AG04450 (cell line): ENCODE results near the gene FXYD1. TPM values are rescaled to one million over a fixed set of nuclear protein-coding genes. Genes with fewer than 3 reads are reported as not detected.
"Not testable (repeated sequence)": the region's sequence is repeated elsewhere in the genome, so short reads cannot be mapped to it uniquely, and the experiment has no call there.

Experiments used
- CTCF ChIA-PET: fragments of 300-600, 350-600 bp; formaldehyde crosslinking; extraction: SDS; loops from one replicate; lab custom pipeline; 2022; ENCODE audit warnings: antibody characterized with exemption, inconsistent platforms; lab: Charles Lee
- POLR2A ChIA-PET: fragments of 350-600 bp; formaldehyde crosslinking; extraction: SDS; loops from one replicate; lab custom pipeline; 2021; ENCODE audit warnings: antibody characterized with exemption, inconsistent platforms; lab: Yijun Ruan, JAX
- DNase-seq: peaks from one replicate; pipeline ENCODE4 v3.0.0-alpha.2; 2011; ENCODE audit warnings: low read depth, low spot score
- H3K27ac ChIP-seq: one replicate; pipeline ENCODE4 v1.5.1; 2012; ENCODE audit warnings: low read depth, low read length, control low read depth
- H3K27me3 ChIP-seq: one replicate; pipeline ENCODE4 v1.6.0; 2012; ENCODE audit warnings: low read length; ENCODE audit not compliant: control insufficient read depth, insufficient read depth
- H3K4me3 ChIP-seq: 2 replicates; pipeline ENCODE4 v1.5.1; 2011; ENCODE audit warnings: mild to moderate bottlenecking, low read depth, low read length, control low read depth
- H3K9me3 ChIP-seq: 2 replicates; pipeline ENCODE4 v1.5.1; 2012; ENCODE audit warnings: low read length; ENCODE audit not compliant: control insufficient read depth, insufficient read depth
- polyA plus RNA-seq: library from polyadenylated mRNA; depleted of rRNA; stranded (reverse); fragments of >200 nt; gene quantifications from 2 replicates; pipeline ENCODE4 v1.2.3, GENCODE V29; 2011
- TF ChIP-seq, protein P1 (sequence below): IDR thresholded peaks from 2 replicates; pipeline ENCODE4 v1.5.1; 2011; ENCODE audit warnings: low read depth, low read length, control low read depth, inconsistent platforms

The FXYD1 gene
- polyA plus RNA-seq, 1 experiment = 1.3 TPM

DNA sequence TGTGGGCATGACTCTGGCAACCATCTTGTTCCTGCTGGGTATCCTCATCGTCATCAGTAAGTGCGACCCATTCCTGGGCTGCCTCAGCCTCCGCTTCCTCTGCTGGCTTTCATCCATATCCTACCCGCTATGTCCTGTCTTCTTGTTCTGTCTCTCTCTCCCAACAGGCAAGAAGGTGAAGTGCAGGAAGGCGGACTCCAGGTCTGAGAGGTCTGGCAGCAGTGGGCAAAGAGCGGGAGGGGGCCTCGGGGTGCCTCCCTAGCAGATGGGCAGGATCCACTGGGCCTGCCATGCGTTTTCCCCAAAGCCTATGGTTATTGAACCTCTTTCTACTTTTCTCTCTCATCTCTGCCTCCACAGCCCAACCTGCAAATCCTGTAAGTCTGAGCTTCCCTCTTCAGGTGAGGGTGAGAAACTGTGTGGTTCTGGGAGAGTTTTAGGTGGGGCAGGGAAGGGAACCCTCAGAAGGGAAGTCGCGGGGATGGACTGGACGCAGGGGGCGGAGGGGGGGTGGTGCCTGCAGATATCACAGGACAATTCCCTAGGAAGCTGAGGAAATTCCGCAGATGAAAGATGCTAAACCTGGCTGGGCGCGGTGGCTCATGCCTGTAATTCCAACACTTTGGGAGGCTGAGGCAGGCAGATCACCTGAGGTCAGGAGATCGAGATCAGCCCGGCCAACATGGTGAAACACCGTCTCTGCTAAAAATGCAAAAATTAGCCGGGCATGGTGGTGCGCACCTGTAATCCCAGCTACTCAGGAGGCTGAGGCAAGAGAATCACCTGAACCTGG lies 12.8 kb downstream of the FXYD1 start:
- no peaks in the 10 kb centered on the region; the same call in 1 of the 2 replicates for H3K9me3 ChIP-seq
- no peak for DNase-seq
- ChIA-PET CTCF (interaction anchor here (0.9 to 6.8 kb wide), 2 partner anchors 9 to 85 kb away, joined by 3 to 83 read pairs; partner anchors contain the start of gene FXYD7), POLR2A (no interaction called here)
- H3K4me3 ChIP-seq = no peak overlapping the region
- TF ChIP-seq, protein P1, sequence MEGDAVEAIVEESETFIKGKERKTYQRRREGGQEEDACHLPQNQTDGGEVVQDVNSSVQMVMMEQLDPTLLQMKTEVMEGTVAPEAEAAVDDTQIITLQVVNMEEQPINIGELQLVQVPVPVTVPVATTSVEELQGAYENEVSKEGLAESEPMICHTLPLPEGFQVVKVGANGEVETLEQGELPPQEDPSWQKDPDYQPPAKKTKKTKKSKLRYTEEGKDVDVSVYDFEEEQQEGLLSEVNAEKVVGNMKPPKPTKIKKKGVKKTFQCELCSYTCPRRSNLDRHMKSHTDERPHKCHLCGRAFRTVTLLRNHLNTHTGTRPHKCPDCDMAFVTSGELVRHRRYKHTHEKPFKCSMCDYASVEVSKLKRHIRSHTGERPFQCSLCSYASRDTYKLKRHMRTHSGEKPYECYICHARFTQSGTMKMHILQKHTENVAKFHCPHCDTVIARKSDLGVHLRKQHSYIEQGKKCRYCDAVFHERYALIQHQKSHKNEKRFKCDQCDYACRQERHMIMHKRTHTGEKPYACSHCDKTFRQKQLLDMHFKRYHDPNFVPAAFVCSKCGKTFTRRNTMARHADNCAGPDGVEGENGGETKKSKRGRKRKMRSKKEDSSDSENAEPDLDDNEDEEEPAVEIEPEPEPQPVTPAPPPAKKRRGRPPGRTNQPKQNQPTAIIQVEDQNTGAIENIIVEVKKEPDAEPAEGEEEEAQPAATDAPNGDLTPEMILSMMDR = no peak
- no peaks in the 10 kb centered on the region for H3K27me3 ChIP-seq
- H3K27ac ChIP-seq = no peak overlapping the region

DNA sequence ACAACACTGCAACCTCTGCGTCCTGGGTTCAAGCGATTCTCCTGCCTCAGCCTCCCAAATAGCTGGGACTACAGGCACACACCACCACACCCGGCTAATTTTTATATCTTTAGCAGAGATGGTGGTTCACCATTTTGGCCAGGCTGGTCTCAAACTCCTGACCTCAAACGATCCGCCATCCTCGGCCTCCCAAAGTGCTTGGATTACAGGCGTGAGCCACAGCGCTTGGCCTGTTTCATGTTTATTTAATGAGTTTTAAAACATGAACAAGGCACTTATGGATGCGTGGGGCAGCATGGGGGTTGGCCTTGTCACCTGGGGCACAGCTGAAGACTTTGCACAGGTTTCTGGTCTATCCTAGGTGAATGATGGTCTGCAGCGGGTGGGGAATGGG lies 14.5 kb downstream of the FXYD1 start:
- H3K4me3 ChIP-seq, H3K9me3 ChIP-seq, H3K27me3 ChIP-seq, H3K27ac ChIP-seq, POLR2A ChIA-PET, DNase-seq: not testable (repeated sequence)
- CTCF ChIA-PET = interaction anchor here (1.8 to 6.8 kb wide), 5 partner anchors 8 to 64 kb away, joined by 5 to 83 read pairs (median 7); partner anchors contain the start of gene FXYD7

DNA sequence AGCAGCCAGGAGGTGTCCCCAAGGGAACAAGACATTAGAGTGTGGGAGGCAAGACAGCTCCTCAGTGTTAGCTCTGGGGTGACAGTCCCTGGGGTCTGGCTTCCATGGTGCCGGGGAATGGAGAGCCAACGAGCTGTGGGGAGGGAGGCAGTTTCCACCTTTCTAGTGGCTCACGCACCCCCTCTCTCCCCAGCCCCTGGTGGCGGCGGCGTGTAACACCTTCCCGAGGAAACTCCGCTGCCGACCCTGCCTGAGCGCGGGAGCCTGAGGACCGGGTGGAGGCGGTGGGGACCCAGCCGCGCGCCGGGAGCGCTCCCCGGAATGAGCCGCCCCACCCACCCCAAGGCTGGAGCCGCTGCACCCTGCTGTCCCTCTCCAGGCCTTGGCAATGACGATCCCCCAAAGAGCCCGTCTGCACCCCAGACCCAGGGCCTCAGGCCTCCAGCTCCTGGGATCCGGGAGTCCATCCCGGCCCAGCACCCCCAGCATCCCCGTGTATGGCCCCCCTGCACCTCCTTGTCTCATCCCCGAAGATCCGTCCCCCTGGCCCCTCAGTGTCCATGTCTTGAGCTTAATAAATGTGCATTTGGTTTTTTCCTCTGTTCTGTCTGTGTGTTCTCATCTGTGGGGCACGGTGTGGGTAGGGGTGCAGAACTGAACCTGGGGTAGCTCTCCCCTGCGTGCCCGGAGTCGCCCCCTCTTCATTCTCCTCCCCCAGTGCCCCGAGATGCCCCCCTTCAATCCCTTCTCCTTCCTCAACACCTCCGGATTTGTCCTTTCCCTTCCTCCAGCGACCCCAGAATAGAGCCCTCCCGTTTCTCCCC lies 15.3 kb downstream of the FXYD1 start:
- Histone ChIP-seq H3K9me3 (no peaks in the 10 kb centered on the region; the same call in 1 of the 2 replicates), H3K27me3 (no peaks in the 10 kb centered on the region), H3K27ac (no peak overlapping the region), H3K4me3 (peak overlapping the region; percentile 92)
- no peak for DNase-seq
- POLR2A ChIA-PET = interaction anchor here (0.5 to 1.1 kb wide), 3 partner anchors 13 to 86 kb away, joined by 3 to 4 read pairs (median 4); no protein-coding TSS in a partner anchor
- TF ChIP-seq, protein P1 = peak; percentile 68
- CTCF ChIA-PET = interaction anchor here (0.6 to 6.8 kb wide), 11 partner anchors 8 to 1739 kb away, joined by 3 to 83 read pairs (median 6); partner anchors contain the start of gene FXYD7

DNA sequence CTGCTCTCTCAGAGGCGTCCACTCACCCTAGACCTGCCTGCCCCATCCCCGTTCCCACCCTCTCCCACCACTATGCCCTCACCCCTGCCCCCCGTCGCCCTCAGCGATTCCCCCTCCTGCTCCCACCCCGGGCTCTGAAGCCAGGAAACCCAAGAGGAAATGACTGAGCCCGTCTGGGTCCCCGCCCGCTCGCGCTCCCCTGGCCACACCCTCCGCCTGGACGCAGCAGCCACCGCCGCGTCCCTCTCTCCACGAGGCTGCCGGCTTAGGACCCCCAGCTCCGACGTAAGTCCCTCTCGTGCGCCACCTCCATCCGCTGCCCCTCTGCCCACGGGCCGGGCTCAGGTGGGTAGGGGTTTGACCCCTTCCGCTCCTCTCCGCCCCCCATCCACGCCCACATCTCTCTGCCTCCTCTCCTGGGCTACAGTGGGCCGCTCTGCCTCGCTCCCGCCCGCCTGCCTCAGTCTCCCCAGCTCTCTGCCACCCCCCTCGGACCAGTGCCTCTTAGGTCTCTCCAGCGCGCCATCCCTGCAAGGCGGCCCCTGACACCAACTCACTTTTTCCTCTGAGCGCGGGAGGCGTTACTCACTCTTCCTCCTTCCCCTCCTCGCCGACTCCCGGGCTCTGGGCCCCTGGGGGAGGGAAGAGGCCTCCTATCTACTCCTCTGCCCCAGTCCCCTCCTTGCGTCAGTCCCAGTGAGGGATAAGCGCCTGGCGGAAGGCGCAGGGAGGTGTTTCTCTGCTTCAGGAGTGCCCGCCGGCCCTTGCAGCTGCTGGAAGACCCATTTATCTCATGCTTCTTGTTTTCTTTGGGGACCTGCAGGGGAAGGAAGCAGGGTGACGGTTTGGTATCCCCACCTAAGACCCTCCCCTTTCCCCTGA lies 16.1 kb downstream of the FXYD1 start, which contains the start of gene FXYD5:
Gene FXYD5 (plus strand): TSS at position 211 of the 882 bp plus-strand sequence. CDS start 816 bp downstream, outside the sequence.
- TF ChIP-seq, protein P1 = peak; percentile 18
- POLR2A ChIA-PET = interaction anchor here (0.6 to 1.1 kb wide), 2 partner anchors 14 to 23 kb away, joined by 3 to 4 read pairs; no protein-coding TSS in a partner anchor
- H3K9me3 ChIP-seq = no peaks in the 10 kb centered on the region; the same call in 1 of the 2 replicates
- CTCF ChIA-PET = interaction anchor here (0.6 to 6.8 kb wide), 10 partner anchors 9 to 1740 kb away, joined by 3 to 83 read pairs (median 6); partner anchors contain the start of gene FXYD7
- H3K4me3 ChIP-seq = peak within 1 kb of the TSS; percentile 92
- peak; percentile 27 for DNase-seq
- no peak within 1 kb of the TSS for H3K27ac ChIP-seq
- H3K27me3 ChIP-seq = no peaks in the 10 kb centered on the region
